DMS 273 (cell line): ENCODE data around the gene ASB6.
"Not testable (repeated sequence)": the region's sequence is repeated elsewhere in the genome, so short reads cannot be mapped to it uniquely, and the experiment has no call there.

Source experiments
- DNase-seq: peaks from one replicate; lab custom pipeline; 2025; ENCODE audit not compliant: unreplicated experiment; lab: John Stamatoyannopoulos, UW

The ASB6 gene

GRCh38 chr9:129667850-129668249, 25.9 kb upstream of the ASB6 start:
- DNase-seq = no peak

GRCh38 chr9:129667378-129667777, 25.4 kb upstream of the ASB6 start:
- DNase-seq = no peak

GRCh38 chr9:129666575-129666974, 24.6 kb upstream of the ASB6 start:
- DNase-seq = no peak

- peak; percentile 50 for DNase-seq
Observed at GRCh38 chr9:129665814-129666520, 24.0 kb upstream of the ASB6 start.

GRCh38 chr9:129665389-129665775, 23.4 kb upstream of the ASB6 start, which contains the start of gene PRRX2:
TSS of gene PRRX2 (plus strand) at chr9:129665647. CDS start at chr9:129665868, 221 bp downstream.
- peak; percentile 67 for DNase-seq

- no peak for DNase-seq
Observed at GRCh38 chr9:129664746-129665388, 22.9 kb upstream of the ASB6 start.

- not testable (repeated sequence) for DNase-seq
Observed at GRCh38 chr9:129662239-129662638, 20.3 kb upstream of the ASB6 start.

- DNase-seq = no peak
Observed at GRCh38 chr9:129661029-129661428, 19.1 kb upstream of the ASB6 start.

- no peak for DNase-seq
Observed at GRCh38 chr9:129656795-129657390, 14.9 kb upstream of the ASB6 start.

GRCh38 chr9:129655696-129656095, 13.7 kb upstream of the ASB6 start:
- no peak for DNase-seq

- DNase-seq = no peak
Observed at GRCh38 chr9:129655154-129655553, 13.2 kb upstream of the ASB6 start.

- no peak for DNase-seq
Observed at GRCh38 chr9:129654554-129655040, 12.6 kb upstream of the ASB6 start.

GRCh38 chr9:129653823-129654553, 12.0 kb upstream of the ASB6 start:
- no peak for DNase-seq

GRCh38 chr9:129650680-129651235, 8.8 kb upstream of the ASB6 start:
- no peak for DNase-seq

GRCh38 chr9:129649726-129650679, 8.1 kb upstream of the ASB6 start:
- DNase-seq = no peak

GRCh38 chr9:129648764-129649115, 6.8 kb upstream of the ASB6 start:
- no peak for DNase-seq

- no peak for DNase-seq
Observed at GRCh38 chr9:129648092-129648763, 6.3 kb upstream of the ASB6 start.

GRCh38 chr9:129647635-129648034, 5.7 kb upstream of the ASB6 start:
- no peak for DNase-seq

- DNase-seq = no peak
Observed at GRCh38 chr9:129646654-129647053, 4.7 kb upstream of the ASB6 start.

- DNase-seq = no peak
Observed at GRCh38 chr9:129646252-129646651, 4.3 kb upstream of the ASB6 start.
